H1 (cell line): ENCODE measurements around the gene RPS6KA2.

Experiments
- CREB1 ChIP-seq: IDR thresholded peaks from 2 replicates; pipeline ENCODE4 v1.6.1; 2012; ENCODE audit warnings: inconsistent platforms
- EP300 ChIP-seq, 2 experiments: IDR thresholded peaks; 1 replicate in 1 of 2; 2 replicates in 1 of 2; pipeline ENCODE4 v1.6.1; 2011 to 2012; ENCODE audit warnings: low read depth in 2 of 2, low read length in 2 of 2, mild to moderate bottlenecking in 2 of 2, borderline replicate concordance in 1 of 2, inconsistent platforms in 1 of 2, moderate library complexity in 1 of 2
- POLR2A ChIP-seq, 2 experiments: IDR thresholded peaks; 1 replicate in 1 of 2; 2 replicates in 1 of 2; pipeline ENCODE4 v1.6.1; 2011; ENCODE audit warnings: low read depth in 2 of 2, low read length in 2 of 2, mild to moderate bottlenecking in 2 of 2; ENCODE audit errors: control extremely low read depth in 1 of 2
- POLR2AphosphoS5 ChIP-seq: IDR thresholded peaks from 2 replicates; pipeline ENCODE4 v1.6.1; 2011; ENCODE audit warnings: low read depth, low read length
- SIX5 ChIP-seq: IDR thresholded peaks from 2 replicates; pipeline ENCODE4 v1.6.1; 2011; ENCODE audit warnings: mild to moderate bottlenecking, low read depth, low read length
- SP2 ChIP-seq: IDR thresholded peaks from 2 replicates; pipeline ENCODE4 v1.6.1; 2012; ENCODE audit warnings: mild to moderate bottlenecking, low read length, inconsistent platforms
- TAF1 ChIP-seq: IDR thresholded peaks from 2 replicates; pipeline ENCODE4 v1.6.1; 2011; ENCODE audit warnings: mild to moderate bottlenecking, low read depth, low read length
- TEAD4 ChIP-seq: IDR thresholded peaks from 2 replicates; pipeline ENCODE4 v1.6.1; 2012; ENCODE audit warnings: low read depth, low read length, inconsistent platforms, mixed read lengths
- ZNF274 ChIP-seq: IDR thresholded peaks from 2 replicates; pipeline ENCODE4 v1.7.0; 2012; ENCODE audit warnings: low read length, borderline replicate concordance; ENCODE audit errors: extremely low read depth
- TF ChIP-seq, protein P1 (sequence below), 3 experiments: IDR thresholded peaks; 1 replicate in 2 of 3; 2 replicates in 1 of 3; pipeline versions ENCODE4 v1.5.1 to v1.6.1; 2011; ENCODE audit warnings: low read length in 3 of 3, mild to moderate bottlenecking in 3 of 3, inconsistent platforms in 2 of 3, low read depth in 1 of 3, moderate library complexity in 1 of 3; ENCODE audit not compliant: insufficient read depth in 1 of 3; ENCODE audit errors: control extremely low read depth in 1 of 3
- TF ChIP-seq, protein P2 (sequence below): IDR thresholded peaks from 2 replicates; pipeline ENCODE4 v1.6.1; 2012; ENCODE audit warnings: inconsistent platforms

DNA sequence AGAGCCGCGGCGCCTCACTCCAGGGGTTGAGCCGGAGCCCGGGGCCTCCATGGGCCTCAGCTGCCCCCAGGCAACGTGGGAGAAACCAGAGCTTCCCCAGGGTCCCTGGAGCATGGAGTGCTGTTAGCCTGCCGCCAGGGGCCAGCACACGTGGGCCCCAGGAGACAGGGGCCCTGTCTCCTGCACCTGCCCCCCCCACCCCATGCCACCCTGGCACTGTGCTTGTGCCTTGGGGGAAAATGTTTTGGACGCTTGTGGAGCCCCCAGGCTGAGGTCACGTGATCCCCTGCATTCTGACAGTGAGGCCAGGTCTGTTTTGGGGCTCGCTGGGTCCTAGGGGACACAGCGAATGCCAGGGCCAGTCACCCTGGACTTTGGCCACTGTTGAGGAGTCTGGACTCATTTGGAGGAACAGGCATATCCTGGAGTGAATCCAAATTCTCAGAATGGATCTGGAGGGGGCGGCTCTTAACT, 214.1 kb downstream of the RPS6KA2 start:
- no peak for TF ChIP-seq EP300 (IDR thresholded peaks at IDR 0.05; ENCODE audit: borderline replicate concordance in 1 of 2, low read depth in 2 of 2, low read length in 2 of 2)
- no peak for TF ChIP-seq CREB1
- TF ChIP-seq SIX5: no peak
- TF ChIP-seq, protein P1, sequence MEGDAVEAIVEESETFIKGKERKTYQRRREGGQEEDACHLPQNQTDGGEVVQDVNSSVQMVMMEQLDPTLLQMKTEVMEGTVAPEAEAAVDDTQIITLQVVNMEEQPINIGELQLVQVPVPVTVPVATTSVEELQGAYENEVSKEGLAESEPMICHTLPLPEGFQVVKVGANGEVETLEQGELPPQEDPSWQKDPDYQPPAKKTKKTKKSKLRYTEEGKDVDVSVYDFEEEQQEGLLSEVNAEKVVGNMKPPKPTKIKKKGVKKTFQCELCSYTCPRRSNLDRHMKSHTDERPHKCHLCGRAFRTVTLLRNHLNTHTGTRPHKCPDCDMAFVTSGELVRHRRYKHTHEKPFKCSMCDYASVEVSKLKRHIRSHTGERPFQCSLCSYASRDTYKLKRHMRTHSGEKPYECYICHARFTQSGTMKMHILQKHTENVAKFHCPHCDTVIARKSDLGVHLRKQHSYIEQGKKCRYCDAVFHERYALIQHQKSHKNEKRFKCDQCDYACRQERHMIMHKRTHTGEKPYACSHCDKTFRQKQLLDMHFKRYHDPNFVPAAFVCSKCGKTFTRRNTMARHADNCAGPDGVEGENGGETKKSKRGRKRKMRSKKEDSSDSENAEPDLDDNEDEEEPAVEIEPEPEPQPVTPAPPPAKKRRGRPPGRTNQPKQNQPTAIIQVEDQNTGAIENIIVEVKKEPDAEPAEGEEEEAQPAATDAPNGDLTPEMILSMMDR (IDR thresholded peaks at IDR 0.05; ENCODE audit: control extremely low read depth in 1 of 3, insufficient read depth in 1 of 3, low read depth in 1 of 3, low read length in 3 of 3): no peak; a peak in 1 of 4 replicates
- TF ChIP-seq POLR2AphosphoS5: no peak
- TF ChIP-seq, protein P2, sequence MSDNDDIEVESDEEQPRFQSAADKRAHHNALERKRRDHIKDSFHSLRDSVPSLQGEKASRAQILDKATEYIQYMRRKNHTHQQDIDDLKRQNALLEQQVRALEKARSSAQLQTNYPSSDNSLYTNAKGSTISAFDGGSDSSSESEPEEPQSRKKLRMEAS: no peak
- no peak for TF ChIP-seq SP2
- TF ChIP-seq TAF1: no peak
- no peak for TF ChIP-seq POLR2A (IDR thresholded peaks at IDR 0.05; ENCODE audit: control extremely low read depth in 1 of 2, low read depth in 2 of 2, low read length in 2 of 2)
- no peak for TF ChIP-seq ZNF274
- TF ChIP-seq TEAD4: no peak
